SKM-1 treated with dmso at 0.1 percent for 144 hours (cell line): Measurements from ENCODE around the gene DPF3.

Experiments used
- DNase-seq: peaks from one replicate; lab custom pipeline; 2025; ENCODE audit not compliant: unreplicated experiment; lab: John Stamatoyannopoulos, UW

DPF3 gene

DNA sequence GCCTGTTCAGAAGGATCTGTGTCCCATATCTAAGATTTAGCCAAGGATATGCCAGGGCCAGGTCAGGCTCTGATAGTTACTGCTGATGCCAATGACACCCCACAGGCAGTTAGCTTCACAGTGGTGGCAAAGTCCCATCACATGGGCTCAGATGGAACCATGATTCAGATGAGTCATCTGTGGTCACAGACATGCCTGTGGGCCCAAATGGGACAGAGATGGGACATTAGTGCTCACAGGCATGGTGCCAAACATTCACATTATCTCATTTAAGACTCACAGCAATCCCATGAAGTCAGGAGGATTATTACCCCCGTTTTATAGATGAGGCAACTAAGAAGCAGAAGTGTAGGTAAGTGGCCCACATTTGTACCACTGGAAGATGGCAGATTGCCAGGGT, 207.8 kb downstream of the DPF3 start:
- DNase-seq = no peak

DNA sequence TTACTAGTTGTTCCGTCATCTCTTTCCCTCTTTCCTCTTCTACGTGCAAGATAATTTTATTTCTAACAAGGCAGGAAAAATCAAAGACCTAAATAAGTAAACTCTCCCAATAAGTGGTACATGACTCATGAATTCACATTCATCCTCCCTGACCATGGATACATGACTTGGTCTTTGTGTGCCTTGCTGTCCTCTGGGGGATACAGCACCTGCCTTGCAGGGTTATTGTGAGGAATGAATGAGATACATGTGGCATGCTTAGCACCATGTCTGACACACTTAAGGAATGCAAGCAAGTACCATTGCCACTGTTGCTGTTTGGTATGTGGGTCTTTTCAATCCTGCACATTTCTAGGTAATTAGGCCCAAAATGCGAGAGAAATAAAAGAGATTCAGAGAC, 208.4 kb downstream of the DPF3 start:
- no peak for DNase-seq

GRCh38 chr14:72683787-72684186, 210.1 kb downstream of the DPF3 start:
- no peak for DNase-seq

DNA sequence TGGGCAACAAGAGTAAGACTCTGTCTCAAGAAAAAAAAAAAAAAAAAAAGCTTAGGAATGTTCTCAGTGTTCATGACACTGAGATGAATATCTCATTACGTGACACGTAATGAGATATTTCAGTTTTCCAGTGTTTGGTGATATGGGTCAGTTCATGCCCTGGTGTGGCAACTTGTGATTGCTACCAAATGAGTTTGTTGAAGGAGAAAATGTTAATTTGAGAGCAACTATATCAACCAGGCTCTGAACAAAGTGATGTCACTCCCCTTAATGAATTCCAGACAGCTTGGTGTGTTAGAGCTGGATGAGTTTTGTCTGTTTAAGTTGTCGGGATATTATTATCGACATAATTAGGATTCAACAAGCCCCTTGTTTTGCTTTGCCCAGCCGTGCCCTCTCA, 211.7 kb downstream of the DPF3 start:
- DNase-seq = no peak

DNA sequence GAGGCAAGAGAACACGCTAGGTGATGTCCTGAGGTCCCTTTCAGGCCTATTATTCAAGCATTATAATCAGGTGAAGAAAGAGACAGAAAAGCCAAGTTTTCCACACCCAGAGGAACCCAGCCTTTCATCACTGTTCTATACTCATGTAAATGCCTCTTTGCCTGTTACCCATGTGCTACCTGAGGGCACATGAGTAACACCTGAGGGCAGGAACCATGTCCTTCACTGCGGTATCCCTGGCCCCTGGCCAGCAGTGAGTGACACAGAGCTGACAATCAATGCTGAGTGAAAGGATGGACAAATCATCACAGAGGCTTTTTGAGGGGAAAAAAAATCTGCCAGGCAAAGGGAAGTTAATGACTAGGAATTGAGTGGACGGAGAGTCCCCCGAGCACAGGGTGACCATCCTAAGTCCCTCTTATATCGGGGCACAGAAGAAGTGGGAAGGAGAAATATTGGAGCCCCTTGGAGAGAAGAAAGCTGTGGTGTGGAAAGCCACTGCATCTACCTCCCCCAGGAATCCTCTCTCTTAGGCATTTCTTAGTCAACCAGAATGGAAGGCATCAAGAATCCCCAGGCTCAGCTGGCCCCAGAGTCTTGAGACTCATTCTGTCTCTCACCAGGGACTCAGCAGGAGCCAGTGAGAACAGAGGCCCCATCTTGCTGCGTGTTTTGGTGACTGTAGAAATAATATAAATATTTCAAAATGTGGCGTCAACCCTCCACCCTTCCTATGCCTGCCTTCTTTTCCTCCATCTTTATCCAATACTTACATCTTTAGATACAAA, 212.9 kb downstream of the DPF3 start:
- no peak for DNase-seq

GRCh38 chr14:72679536-72680151, 214.3 kb downstream of the DPF3 start:
- no peak for DNase-seq

GRCh38 chr14:72679141-72679535, 214.8 kb downstream of the DPF3 start:
- no peak for DNase-seq

- no peak for DNase-seq
These were observed 215.5 kb downstream of the DPF3 start for GRCh38 chr14:72678356-72678755.

DNA sequence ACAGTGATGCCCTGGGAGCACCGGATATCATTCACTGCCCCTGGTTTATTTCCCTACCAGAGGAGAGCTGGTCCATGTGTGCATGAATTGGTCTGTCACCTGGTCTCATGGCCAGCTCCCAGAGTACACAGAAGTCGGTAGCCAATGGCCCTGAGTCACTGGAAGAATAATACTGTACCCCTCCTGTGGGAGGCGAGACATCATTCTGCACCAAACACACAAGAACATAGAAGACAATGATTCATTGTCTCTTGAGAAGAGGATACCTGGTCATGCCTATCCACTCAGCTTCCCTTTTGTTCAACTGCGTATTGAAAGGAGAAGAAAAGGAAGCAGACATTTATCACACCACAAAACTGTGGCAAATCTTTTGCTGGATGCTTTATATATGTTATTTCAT, 216.2 kb downstream of the DPF3 start:
- no peak for DNase-seq

DNA sequence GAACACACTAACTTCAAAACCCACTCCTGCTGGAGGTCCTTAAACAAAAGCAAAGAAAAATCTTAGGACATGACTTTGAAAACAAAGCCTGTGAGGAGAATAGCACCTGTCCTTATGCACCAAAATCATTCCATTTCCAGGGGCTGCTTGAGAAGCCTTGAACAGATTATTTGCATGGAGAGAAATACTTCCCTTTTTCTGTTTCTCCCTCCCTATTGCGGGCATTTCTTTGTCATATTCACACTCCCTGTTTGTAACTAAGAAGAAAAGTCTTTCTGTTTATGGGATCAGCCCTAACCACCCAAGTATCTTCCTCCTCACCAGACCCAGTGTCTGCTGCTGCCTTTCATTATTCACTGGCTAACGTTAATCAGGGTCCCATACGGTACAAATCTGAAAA, 218.8 kb downstream of the DPF3 start:
- no peak for DNase-seq

GRCh38 chr14:72673179-72673578, 220.7 kb downstream of the DPF3 start:
- no peak for DNase-seq

DNA sequence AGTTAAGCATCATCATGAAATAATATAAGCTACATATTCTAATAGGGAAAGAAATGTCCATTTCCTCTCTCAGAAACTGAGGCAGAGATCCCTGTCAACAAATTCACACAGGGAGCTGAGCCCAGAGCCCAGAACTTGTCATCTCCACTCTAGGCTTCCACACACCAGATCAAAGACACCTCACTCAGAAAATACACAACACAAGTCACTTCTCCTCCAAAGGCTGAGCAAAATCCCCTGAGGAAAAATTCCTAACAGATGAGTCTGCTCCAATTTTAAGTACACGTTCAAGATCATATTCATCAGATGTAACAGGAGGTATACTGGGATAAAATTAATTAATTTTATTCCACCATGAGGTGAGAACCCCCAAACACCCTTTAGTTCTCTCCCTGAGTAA, 227.3 kb downstream of the DPF3 start:
- DNase-seq = no peak

- DNase-seq = no peak
These were observed 228.6 kb downstream of the DPF3 start for GRCh38 chr14:72665259-72665658.

GRCh38 chr14:72664651-72665050, 229.2 kb downstream of the DPF3 start:
- no peak for DNase-seq

GRCh38 chr14:72663956-72664650, 229.8 kb downstream of the DPF3 start:
- DNase-seq = no peak

DNA sequence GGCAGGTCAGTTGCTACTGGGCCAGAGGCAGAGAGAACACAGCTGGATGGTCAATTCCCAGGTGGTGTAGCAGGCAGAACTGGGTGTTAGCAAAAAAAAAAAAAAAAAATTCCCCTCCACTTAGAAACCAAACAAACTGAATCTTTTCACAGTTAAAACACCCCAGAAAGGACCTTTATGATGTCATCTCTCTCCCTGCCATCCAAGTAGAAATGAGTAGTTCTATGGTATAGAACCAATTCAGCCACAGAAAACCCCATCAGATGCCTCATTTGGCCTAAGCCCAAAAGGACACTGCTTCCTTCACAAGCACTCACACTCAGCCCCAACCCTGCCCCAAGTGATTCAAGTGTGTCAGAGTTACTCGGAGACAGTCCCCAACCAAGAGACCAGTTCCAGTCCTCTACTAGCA, 230.8 kb downstream of the DPF3 start:
- no peak for DNase-seq

DNA sequence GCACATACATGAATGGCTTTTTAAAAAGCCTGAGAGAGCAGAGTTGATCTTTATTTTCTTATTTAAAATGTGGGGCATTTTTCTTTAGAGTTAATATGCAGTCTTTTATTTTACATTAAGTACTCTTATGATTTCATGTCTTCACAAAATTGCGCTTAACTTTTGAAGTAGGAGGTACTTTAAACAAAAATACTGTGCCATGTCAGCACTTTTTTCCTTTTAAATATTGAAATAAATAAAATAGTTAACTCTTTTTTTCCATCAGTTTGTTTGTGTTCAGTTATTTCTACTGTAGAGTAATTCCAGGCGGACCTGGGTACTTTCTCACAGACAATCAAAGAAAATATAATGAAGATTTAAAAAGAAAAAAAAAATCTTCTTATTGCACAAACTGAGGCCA, 231.7 kb downstream of the DPF3 start:
- no peak for DNase-seq

DNA sequence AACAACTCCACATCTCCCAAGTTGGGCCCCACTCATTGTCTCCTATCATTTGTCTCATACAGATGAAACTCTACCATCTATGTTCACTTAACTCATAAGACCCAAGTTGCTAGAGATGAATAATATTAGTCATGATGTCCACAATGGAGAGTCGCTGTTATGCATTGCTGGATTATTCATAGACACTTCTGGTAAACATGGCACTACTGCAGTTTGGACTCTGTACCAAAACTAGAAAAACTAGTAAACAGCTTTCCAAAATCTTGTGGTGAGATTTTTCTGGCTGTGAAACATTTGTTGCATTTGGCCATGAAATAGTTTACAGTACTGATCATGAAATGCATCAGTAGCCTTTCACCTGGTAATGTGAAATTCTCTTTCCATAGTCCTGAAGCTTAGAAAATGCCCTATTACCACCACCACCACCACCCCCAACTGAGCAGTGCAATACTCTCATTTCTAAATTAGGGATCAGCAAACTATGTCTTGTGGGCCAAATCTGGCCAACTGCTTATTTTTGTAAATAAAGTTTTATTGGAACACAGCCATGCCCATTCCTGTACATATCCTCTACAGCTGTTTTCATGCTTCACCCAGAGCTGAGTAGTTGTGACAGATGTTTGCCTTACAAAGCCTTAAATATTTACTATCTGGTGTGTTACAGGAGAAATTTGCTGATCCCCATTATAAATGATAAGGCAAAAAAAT, 236.5 kb downstream of the DPF3 start:
- DNase-seq = no peak

- no peak for DNase-seq
These were observed 240.9 kb downstream of the DPF3 start for GRCh38 chr14:72653026-72653425.

DNA sequence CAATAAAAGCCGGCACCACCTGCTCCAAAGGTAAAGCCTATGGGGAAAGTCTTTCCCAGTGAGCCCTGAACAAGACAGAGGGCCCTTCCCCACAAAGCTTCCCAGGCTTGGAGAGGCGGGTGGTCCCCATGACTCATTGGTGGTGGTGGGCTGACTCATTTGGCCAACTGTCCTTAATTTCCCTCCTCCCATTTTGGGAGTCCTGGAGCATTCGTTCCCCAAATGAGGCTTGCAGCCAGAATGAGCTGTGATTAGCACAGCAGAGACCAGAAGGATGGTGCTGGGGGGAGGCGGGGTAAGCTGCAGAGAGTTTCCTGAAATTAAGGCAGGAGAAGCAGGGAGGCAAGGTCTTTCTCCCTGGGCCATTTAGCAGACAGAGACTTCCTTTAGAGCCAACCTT, 241.7 kb downstream of the DPF3 start:
- no peak for DNase-seq

GRCh38 chr14:72651714-72652113, 242.2 kb downstream of the DPF3 start:
- no peak for DNase-seq

- no peak for DNase-seq
These were observed 242.8 kb downstream of the DPF3 start for GRCh38 chr14:72651081-72651480.
